Urinary bladder (tissue), 4 donors: ENCODE results near the gene DCPS. TPM values are rescaled to one million over a fixed set of nuclear protein-coding genes. Genes with fewer than 3 reads are reported as not detected.
"Not testable (repeated sequence)": the region's sequence is repeated elsewhere in the genome, so short reads cannot be mapped to it uniquely, and the experiment has no call there.

Experiments
- DNase-seq: peaks from one replicate; pipeline ENCODE4 v3.0.0-alpha.2; 2015; ENCODE audit errors: extremely low spot score
- H3K27ac ChIP-seq: one replicate; pipeline ENCODE4 v1.5.1; 2013; ENCODE audit warnings: low read depth, mild to moderate bottlenecking, moderate library complexity
- H3K36me3 ChIP-seq: one replicate; pipeline ENCODE4 v1.6.1; 2013; ENCODE audit warnings: mild to moderate bottlenecking, moderate library complexity; ENCODE audit not compliant: insufficient read depth
- H3K4me1 ChIP-seq: one replicate; pipeline ENCODE4 v1.6.1; 2013; ENCODE audit warnings: mild to moderate bottlenecking, moderate library complexity; ENCODE audit not compliant: insufficient read depth
- H3K4me3 ChIP-seq: one replicate; pipeline ENCODE4 v1.5.1; 2013; ENCODE audit warnings: low read depth, low read length
- WGBS: extraction: QIAGEN DNeasy Blood & Tissue Kit; methylation state at CpG from one replicate; pipeline ENCODE4 v1.1.7; 2013; 5-methylcytosine and 5-hydroxymethylcytosine counted together
- polyA plus RNA-seq: library from polyadenylated mRNA; stranded (reverse); fragments of 200-250 nt; gene quantifications from one replicate; pipeline ENCODE4 v1.2.3, GENCODE V29; 2013
- small RNA-seq: library from RNA; depleted of rRNA; stranded (forward); fragments of <200 nt; gene quantifications from one replicate; pipeline ENCODE3, GENCODE V24; 2014
- total RNA-seq: library from RNA; depleted of rRNA; stranded (reverse); fragments of >200 nt; gene quantifications from one replicate; pipeline ENCODE4 v1.2.3, GENCODE V29; 2014
- donor health status: healthy with polysubstance abuse.
- donor health status: healthy.

Gene DCPS
- total and polyA plus RNA-seq, 2 donors: 6.7 to 28.3 TPM

- no peak overlapping the region for H3K4me3 ChIP-seq
- WGBS: 65% methylated on average over 5 of the region's 5 CpGs
- DNase-seq: no peak
- no peaks in the 10 kb centered on the region for H3K36me3 ChIP-seq
- H3K4me1 ChIP-seq: peaks cover 2% of the 10 kb centered on the region
- no peak overlapping the region for H3K27ac ChIP-seq
Observed at GRCh38 chr11:126387857-126388256, 84.0 kb downstream of the DCPS start.

GRCh38 chr11:126390272-126390867 is 86.5 kb downstream of the DCPS start:
- WGBS: 56% methylated on average over 5 of the region's 5 CpGs
- H3K4me3 ChIP-seq: no peak overlapping the region
- H3K4me1 ChIP-seq: peaks cover 4% of the 10 kb centered on the region
- H3K36me3 ChIP-seq: no peaks in the 10 kb centered on the region
- no peak overlapping the region for H3K27ac ChIP-seq
- no peak for DNase-seq

GRCh38 chr11:126391286-126391954 is 87.6 kb downstream of the DCPS start:
- H3K36me3 ChIP-seq: no peaks in the 10 kb centered on the region
- no peak for DNase-seq

GRCh38 chr11:126391970-126392632 is 88.2 kb downstream of the DCPS start:
- no peak for DNase-seq
- H3K4me3 ChIP-seq: no peak overlapping the region
- 52% methylated on average over 8 of the region's 8 CpGs for WGBS
- peaks cover 4% of the 10 kb centered on the region for H3K4me1 ChIP-seq
- H3K27ac ChIP-seq: no peak overlapping the region
- no peaks in the 10 kb centered on the region for H3K36me3 ChIP-seq

More at GRCh38 chr11:126391286-126391954, 87.6 kb downstream of the DCPS start:
- Histone ChIP-seq H3K4me3 (no peak overlapping the region), H3K27ac (no peak overlapping the region), H3K4me1 (peaks cover 4% of the 10 kb centered on the region)
- 74% methylated on average over 7 of the region's 7 CpGs for WGBS

- peak overlapping the region; percentile 54 for H3K27ac ChIP-seq
- no peaks in the 10 kb centered on the region for H3K36me3 ChIP-seq
- WGBS: 29% methylated on average over 4 of the region's 4 CpGs
- DNase-seq: no peak
- H3K4me1 ChIP-seq: peaks cover 4% of the 10 kb centered on the region
- no peak overlapping the region for H3K4me3 ChIP-seq
Observed at GRCh38 chr11:126392633-126393013, 88.8 kb downstream of the DCPS start.

- peaks cover 4% of the 10 kb centered on the region for H3K4me1 ChIP-seq
- H3K27ac ChIP-seq: no peak overlapping the region
- no peaks in the 10 kb centered on the region for H3K36me3 ChIP-seq
- 92% methylated on average over 5 of the region's 5 CpGs for WGBS
- no peak for DNase-seq
- no peak overlapping the region for H3K4me3 ChIP-seq
Observed at GRCh38 chr11:126393143-126393542, 89.3 kb downstream of the DCPS start.

- H3K4me1 ChIP-seq: peaks cover 4% of the 10 kb centered on the region
- H3K27ac ChIP-seq: no peak overlapping the region
- no peak for DNase-seq
- 89% methylated on average over 3 of the region's 3 CpGs for WGBS
- H3K4me3 ChIP-seq: no peak overlapping the region
- no peaks in the 10 kb centered on the region for H3K36me3 ChIP-seq
Observed at GRCh38 chr11:126394036-126394435, 90.2 kb downstream of the DCPS start.

GRCh38 chr11:126394634-126395072 is 90.8 kb downstream of the DCPS start:
- H3K36me3 ChIP-seq, H3K4me3 ChIP-seq, DNase-seq, H3K27ac ChIP-seq, H3K4me1 ChIP-seq: not testable (repeated sequence)
- WGBS: 75% methylated on average over 7 of the region's 7 CpGs

Small RNA genes within 50 kb of the gene (small RNA-seq; reads per million reads assigned to genes)
- not detected for gene AP001318.3

Other genes with a start within 250 kb of the DCPS start
- 47.4 TPM for gene CDON, start 241.2 kb upstream of the DCPS start, total RNA-seq
- 8.4 TPM for gene CDON, start 241.2 kb upstream of the DCPS start, polyA plus RNA-seq
- gene RPUSD4, start 92.4 kb upstream of the DCPS start, total RNA-seq: 18.6 TPM
- 19.1 TPM for gene RPUSD4, start 92.4 kb upstream of the DCPS start, polyA plus RNA-seq
- 18.0 TPM for gene FAM118B, start 92.3 kb upstream of the DCPS start, total RNA-seq
- 11.1 TPM for gene FAM118B, start 92.3 kb upstream of the DCPS start, polyA plus RNA-seq
- 35.1 TPM for gene SRPRA, start 35.2 kb upstream of the DCPS start, total RNA-seq
- 92.8 TPM for gene SRPRA, start 35.2 kb upstream of the DCPS start, polyA plus RNA-seq
- 11.4 TPM for gene FOXRED1, start 34.9 kb upstream of the DCPS start, total RNA-seq
- gene FOXRED1, start 34.9 kb upstream of the DCPS start, polyA plus RNA-seq: 20.4 TPM
- gene TIRAP, start 21.0 kb upstream of the DCPS start, total RNA-seq: 5.8 TPM
- gene TIRAP, start 21.0 kb upstream of the DCPS start, polyA plus RNA-seq: 11.5 TPM
- 35.2 TPM for gene ST3GAL4, start 51.6 kb downstream of the DCPS start, total RNA-seq
- 48.5 TPM for gene ST3GAL4, start 51.6 kb downstream of the DCPS start, polyA plus RNA-seq